ENCODE results near the gene PITPNM1.

DNA sequence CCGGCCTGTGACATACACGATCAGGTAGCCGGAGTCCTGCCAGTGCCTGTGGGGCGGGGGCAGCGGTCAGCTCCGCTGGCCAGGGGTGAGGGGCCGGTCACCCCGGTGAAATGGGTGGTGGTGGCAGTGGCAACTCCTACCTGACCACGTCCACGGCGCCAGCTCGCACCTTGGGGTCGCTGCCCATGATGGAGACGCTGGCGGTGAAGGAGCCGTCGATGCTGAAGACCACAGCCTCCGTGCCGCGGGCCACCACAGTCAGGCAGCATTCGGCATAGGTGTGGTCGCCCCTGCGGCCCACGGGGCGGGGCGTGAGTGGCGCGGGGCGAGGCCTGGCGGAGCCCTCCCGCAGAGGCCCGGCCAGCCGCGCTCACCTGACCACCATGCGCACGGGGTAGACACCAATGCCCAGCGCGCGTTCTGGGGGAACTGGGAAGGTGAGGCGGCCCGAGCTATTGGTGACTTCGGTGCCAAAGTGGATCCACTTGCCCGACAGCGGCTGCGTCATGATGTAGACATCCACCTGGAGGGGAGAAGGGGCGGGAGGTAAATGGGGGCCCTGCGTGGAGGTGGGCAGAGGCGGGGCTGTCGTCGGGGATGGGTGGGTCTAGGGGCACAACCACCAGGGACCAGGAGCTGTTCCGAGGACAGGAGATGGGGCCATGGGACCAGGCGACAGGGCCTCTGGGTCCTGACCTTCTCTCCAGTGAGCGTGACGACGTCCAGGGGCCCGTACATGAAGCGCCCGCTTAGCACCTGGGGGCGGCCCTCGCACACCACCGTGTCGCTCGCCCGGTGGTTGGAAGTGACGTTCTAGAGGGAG lies 11.4 kb downstream of the PITPNM1 start:
- TF ChIP-seq EP300 (IDR thresholded peaks at IDR 0.05) = no peak
- TF ChIP-seq CTCF (IDR thresholded peaks at IDR 0.05) = no peak
